Mesothelial cell of epicardium (in vitro differentiated cells): ENCODE results near the gene TSPAN4. TPM values are rescaled to one million over a fixed set of nuclear protein-coding genes. Genes with fewer than 3 reads are reported as not detected.

Experiments used
- DNase-seq, 2 experiments: peaks; one replicate each; pipeline ENCODE4 v3.0.0; 2021; ENCODE audit warnings: low spot score in 2 of 2; ENCODE audit not compliant: unreplicated experiment in 2 of 2
- H3K27ac Mint-ChIP-seq: 2 replicates; pipeline ENCODE4 v1.8.0; 2021; ENCODE audit warnings: mixed read lengths
- H3K27me3 Mint-ChIP-seq: 2 replicates; pipeline ENCODE4 v1.8.0; 2021; ENCODE audit warnings: low read depth, mixed read lengths
- H3K36me3 Mint-ChIP-seq: 2 replicates; pipeline ENCODE4 v1.8.0; 2021; ENCODE audit warnings: mixed read lengths
- H3K4me1 Mint-ChIP-seq: 2 replicates; pipeline ENCODE4 v1.8.0; 2021; ENCODE audit warnings: mixed read lengths
- H3K4me3 Mint-ChIP-seq: 2 replicates; pipeline ENCODE4 v1.8.0; 2021; ENCODE audit warnings: mild to moderate bottlenecking, moderate library complexity, mixed read lengths
- H3K9me3 Mint-ChIP-seq: 2 replicates; pipeline ENCODE4 v1.8.0; 2021; ENCODE audit warnings: mixed read lengths
- CTCF ChIP-seq: fragments of 200-600 bp; sonication (generic); IDR thresholded peaks from one replicate; pipeline ENCODE4 v1.5.0; 2021; ENCODE audit warnings: antibody characterized with exemption; ENCODE audit not compliant: unreplicated experiment
- total RNA-seq: library from RNA; stranded (reverse); gene quantifications from 3 replicates; pipeline ENCODE4 v1.2.1, GENCODE V29; 2021

Gene TSPAN4
- total RNA-seq, 1 donor from 2014 or later, result 94.1 TPM

DNA sequence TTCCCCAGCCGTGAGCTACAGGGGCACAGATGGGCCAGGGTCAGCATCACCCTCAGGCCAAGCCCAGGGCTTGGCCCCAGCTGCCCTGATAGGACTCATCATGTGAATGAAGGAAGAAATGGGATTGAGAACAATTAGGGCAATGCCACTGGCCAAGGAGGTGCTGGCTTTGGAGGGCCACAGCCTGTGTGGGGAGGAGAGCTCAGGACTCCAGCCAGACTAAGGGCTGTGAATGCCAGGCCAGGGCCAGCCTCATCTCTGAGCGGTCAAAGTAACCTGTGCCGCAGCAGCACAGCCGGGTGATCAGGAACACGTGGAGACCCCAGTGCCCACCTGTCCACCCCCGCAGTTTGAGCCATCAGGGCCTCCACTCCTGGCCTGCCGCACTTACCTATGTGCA lies 57.9 kb downstream of the TSPAN4 start:
- Mint-ChIP-seq H3K36me3 (peaks cover 14% of the 10 kb centered on the region), H3K4me3 (no peak overlapping the region), H3K27ac (no peak overlapping the region), H3K9me3 (no peaks in the 10 kb centered on the region), H3K27me3 (no peaks in the 10 kb centered on the region), H3K4me1 (no peaks in the 10 kb centered on the region)
- DNase-seq, result no peak
- no peak for TF ChIP-seq CTCF

DNA sequence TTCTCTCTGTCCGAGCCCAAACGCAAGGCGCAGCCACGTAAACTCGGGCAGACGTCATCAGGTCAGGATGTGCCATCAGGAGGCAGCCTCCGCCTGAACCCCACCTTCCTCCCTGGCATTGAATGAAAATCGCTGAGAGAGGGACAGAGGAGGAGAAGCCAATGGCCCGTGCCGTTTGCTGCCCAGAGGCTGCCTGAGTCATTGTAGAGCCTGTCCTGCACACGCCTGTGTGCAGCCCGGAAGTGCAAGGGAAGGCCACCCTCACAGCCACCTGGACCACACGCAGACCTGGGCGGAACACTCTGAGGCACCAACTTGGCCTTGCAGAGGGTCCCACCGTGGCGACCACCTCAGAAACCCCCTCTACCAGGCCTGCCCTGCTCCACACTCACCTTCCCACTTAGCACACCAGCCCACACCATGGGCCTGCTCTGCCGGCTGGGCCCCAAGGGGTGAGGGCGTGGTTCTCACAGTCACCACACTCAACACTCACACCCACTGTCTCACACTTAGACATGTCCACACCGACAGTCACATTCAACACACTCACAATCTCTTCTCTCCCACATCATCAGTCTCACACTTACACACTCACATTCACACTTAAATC lies 58.9 kb downstream of the TSPAN4 start:
- TF ChIP-seq CTCF, result no peak
- H3K36me3 Mint-ChIP-seq, result peaks cover 18% of the 10 kb centered on the region
- no peaks in the 10 kb centered on the region for H3K4me1 Mint-ChIP-seq
- H3K4me3 Mint-ChIP-seq, result no peak overlapping the region
- DNase-seq, result no peak
- H3K9me3 Mint-ChIP-seq, result no peaks in the 10 kb centered on the region
- H3K27ac Mint-ChIP-seq, result no peak overlapping the region
- H3K27me3 Mint-ChIP-seq, result no peaks in the 10 kb centered on the region

DNA sequence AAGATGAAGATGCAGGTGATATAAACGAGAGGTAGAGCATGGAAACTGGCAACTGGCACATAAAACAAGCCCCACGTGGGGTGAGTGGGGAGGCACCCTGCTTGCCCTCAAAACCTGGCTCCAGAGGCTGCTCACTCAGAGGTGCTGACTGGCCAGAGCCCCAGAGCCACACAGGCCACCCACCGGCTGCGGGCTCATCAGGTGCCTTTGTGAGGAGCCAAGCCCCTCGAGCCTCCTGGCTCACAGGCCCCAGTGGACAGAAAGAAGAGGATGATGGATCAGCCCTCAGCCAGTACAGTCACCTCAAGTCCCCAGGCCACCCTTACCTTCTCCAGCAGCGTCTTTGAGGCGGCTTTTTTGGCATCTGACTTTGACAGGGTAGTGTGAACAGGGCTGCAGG lies 61.7 kb downstream of the TSPAN4 start:
- Mint-ChIP-seq H3K27me3 (no peaks in the 10 kb centered on the region), H3K36me3 (peaks cover 20% of the 10 kb centered on the region), H3K4me1 (peaks cover 2% of the 10 kb centered on the region), H3K9me3 (no peaks in the 10 kb centered on the region), H3K27ac (no peak overlapping the region), H3K4me3 (no peak overlapping the region)
- no peak for DNase-seq
- no peak for TF ChIP-seq CTCF

DNA sequence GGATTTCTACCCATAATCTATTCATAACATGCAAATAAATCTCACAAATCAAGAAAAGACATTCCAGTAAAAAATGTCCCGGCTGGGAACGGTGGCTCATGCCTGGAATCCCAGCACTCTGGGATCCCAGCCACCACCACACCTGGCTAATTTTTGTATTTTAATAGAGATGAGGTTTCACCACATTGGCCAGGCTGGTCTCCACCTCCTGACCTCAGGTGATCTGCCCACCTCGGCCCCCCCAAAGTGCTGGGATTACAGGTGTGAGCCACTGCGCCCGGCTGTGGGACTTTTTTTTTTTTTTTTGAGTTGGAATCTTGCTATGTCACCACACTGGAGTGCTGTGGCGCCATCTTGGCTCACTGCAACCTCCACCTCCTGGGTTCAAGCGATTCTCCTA lies 63.3 kb downstream of the TSPAN4 start:
- DNase-seq, result no peak
- H3K4me1 Mint-ChIP-seq, result peaks cover 7% of the 10 kb centered on the region
- no peaks in the 10 kb centered on the region for H3K27me3 Mint-ChIP-seq
- H3K9me3 Mint-ChIP-seq, result no peaks in the 10 kb centered on the region
- H3K4me3 Mint-ChIP-seq, result no peak overlapping the region
- H3K27ac Mint-ChIP-seq, result no peak overlapping the region
- H3K36me3 Mint-ChIP-seq, result peaks cover 18% of the 10 kb centered on the region
- TF ChIP-seq CTCF, result no peak

DNA sequence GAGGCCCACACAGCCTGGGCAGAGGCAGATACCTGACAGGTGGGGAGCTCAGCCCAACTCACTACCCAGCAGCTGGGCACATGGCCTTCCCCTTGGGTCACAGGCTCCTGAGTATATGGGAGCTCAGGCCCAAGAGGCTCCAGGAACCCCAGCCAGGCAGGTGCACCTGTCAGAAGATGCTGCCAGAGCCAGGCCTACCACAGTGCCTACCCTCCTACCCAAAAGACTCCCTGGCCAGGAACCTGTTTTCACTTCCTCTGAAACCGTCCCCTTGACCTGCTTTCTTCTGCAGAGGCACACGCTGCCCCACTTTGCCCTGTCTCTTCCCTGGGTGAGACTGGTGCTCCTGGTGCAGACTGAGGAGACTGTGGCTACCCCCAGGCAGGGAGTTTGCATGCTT lies 65.0 kb downstream of the TSPAN4 start:
- no peaks in the 10 kb centered on the region for H3K27me3 Mint-ChIP-seq
- no peak for DNase-seq
- no peaks in the 10 kb centered on the region for H3K9me3 Mint-ChIP-seq
- H3K4me1 Mint-ChIP-seq, result peaks cover 12% of the 10 kb centered on the region
- no peak overlapping the region for H3K27ac Mint-ChIP-seq
- peaks cover 12% of the 10 kb centered on the region for H3K36me3 Mint-ChIP-seq
- peak overlapping the region; percentile 39 for H3K4me3 Mint-ChIP-seq
- no peak for TF ChIP-seq CTCF

- Mint-ChIP-seq H3K4me1 (peaks cover 12% of the 10 kb centered on the region), H3K27ac (no peak overlapping the region), H3K4me3 (peak overlapping the region; percentile 39)
Measured at GRCh38 chr11:908273-908672, 65.6 kb downstream of the TSPAN4 start.

More at GRCh38 chr11:908273-908672, 65.6 kb downstream of the TSPAN4 start:
- no peak for DNase-seq
- Mint-ChIP-seq H3K27me3 (no peaks in the 10 kb centered on the region), H3K36me3 (peaks cover 12% of the 10 kb centered on the region), H3K9me3 (no peaks in the 10 kb centered on the region)
- TF ChIP-seq CTCF, result no peak
